DOHH2 (cell line): Measurements from ENCODE around the gene LY6G6F.

Experiments used
- CTCF ChIP-seq: fragments of 200-600 bp; sonication (generic); IDR thresholded peaks from one replicate; pipeline ENCODE4 v1.5.1; 2014; ENCODE audit warnings: antibody characterized with exemption, mild to moderate bottlenecking, low read depth, low read length; ENCODE audit not compliant: poor library complexity, severe bottlenecking
- EZH2phosphoT487 ChIP-seq: fragments of 200-600 bp; sonication (generic); IDR thresholded peaks from 2 replicates; pipeline ENCODE4 v1.6.1; 2017; ENCODE audit warnings: borderline replicate concordance, mild to moderate bottlenecking, antibody characterized with exemption, low read length, moderate library complexity, mixed read lengths

GRCh38 chr6:31702405-31702818, 4.3 kb upstream of the LY6G6F start:
- TF ChIP-seq CTCF (no peak), EZH2phosphoT487 (no peak)
